HG03457 (cell line): ENCODE measurements around the gene KCNG4.
"Not testable (repeated sequence)": the region's sequence is repeated elsewhere in the genome, so short reads cannot be mapped to it uniquely, and the experiment has no call there.

Source experiments
- ATAC-seq: cut with Tn5 transposase; IDR thresholded peaks from one replicate; pipeline ENCODE4 v1.9.1; 2021; ENCODE audit warnings: moderate number of reproducible peaks; ENCODE audit not compliant: unreplicated experiment

Gene KCNG4

GRCh38 chr16:84237994-84238750, 1.6 kb downstream of the KCNG4 start:
- ATAC-seq: no peak

- ATAC-seq: no peak
These were observed 3.1 kb downstream of the KCNG4 start for GRCh38 chr16:84236671-84237070.

- no peak for ATAC-seq
These were observed 5.2 kb downstream of the KCNG4 start for GRCh38 chr16:84234321-84235241.

GRCh38 chr16:84233748-84234147, 6.1 kb downstream of the KCNG4 start:
- ATAC-seq: no peak

GRCh38 chr16:84232969-84233368, 6.8 kb downstream of the KCNG4 start:
- no peak for ATAC-seq

DNA sequence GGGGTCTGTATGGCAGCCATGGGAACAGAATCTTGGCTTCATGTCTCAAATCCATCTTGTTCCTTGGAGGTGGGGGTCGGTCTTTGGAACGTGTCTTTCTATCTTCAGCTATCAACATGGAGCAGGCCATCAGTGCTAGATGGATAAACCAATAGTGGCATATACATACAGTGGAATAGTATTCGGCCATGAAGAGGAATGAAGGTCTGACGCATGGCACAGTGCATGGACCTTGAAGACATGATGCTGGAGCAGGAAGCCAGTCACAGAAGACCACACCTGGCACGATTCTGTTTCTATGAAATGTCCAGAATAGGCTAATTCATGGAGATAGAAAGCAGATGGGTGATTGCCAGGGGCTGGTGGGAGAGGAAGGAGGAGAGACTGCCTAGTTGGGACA, 7.8 kb downstream of the KCNG4 start:
- no peak for ATAC-seq

GRCh38 chr16:84229471-84229870, 10.3 kb downstream of the KCNG4 start:
- no peak for ATAC-seq

DNA sequence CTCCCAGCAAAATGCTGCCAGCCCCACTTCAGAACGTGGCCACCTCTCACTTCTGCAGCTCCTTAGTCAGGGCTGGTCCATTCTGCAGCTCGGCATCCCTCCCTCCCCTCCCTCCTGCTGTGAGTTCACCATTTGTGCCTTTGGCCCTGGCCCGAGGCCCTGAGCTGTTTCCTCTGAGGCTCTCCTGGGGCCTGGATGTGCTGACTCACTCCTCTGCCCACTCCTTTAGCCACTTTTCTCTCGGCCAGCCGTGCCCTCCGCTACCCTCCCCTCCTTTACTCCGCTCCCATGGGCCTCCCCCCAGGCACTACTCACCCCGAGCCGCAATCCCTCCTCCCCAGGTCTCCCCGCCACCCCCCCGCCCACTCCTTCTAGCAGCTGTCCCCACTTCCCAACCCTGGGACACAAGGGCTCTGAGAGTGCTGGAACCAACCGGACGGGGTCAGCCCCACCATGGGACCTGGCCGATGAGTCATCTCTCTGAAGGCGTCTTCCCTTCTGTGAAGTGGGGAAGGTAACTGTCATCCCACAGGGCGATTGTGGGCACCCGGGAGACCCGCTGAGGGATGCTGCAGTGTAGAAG, 11.5 kb downstream of the KCNG4 start:
- no peak for ATAC-seq

GRCh38 chr16:84227548-84227947, 12.3 kb downstream of the KCNG4 start:
- ATAC-seq: no peak

- no peak for ATAC-seq
These were observed 13.8 kb downstream of the KCNG4 start for GRCh38 chr16:84226026-84226425.

- no peak for ATAC-seq
These were observed 14.2 kb downstream of the KCNG4 start for GRCh38 chr16:84225571-84225970.

DNA sequence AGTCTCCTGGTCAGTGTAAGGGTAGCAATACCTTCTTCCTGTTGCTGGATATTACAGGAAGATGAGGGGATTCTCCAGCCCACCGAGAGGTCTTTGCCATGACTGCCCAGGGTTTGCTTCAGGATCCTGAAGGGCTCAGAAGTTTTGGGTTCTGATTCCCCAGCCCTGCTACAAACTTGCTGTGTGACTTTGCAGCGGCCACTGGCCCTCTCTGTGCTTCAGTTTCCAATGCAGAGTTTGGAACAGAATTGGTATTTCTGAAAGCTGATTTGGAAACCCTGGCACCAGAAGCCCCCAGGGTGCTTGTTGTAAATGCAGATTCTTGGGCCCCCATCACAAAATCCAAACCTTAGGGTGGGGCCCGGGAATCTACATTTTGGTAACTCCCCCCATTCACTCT, 14.7 kb downstream of the KCNG4 start:
- no peak for ATAC-seq

- no peak for ATAC-seq
These were observed 15.3 kb downstream of the KCNG4 start for GRCh38 chr16:84224554-84224953.

DNA sequence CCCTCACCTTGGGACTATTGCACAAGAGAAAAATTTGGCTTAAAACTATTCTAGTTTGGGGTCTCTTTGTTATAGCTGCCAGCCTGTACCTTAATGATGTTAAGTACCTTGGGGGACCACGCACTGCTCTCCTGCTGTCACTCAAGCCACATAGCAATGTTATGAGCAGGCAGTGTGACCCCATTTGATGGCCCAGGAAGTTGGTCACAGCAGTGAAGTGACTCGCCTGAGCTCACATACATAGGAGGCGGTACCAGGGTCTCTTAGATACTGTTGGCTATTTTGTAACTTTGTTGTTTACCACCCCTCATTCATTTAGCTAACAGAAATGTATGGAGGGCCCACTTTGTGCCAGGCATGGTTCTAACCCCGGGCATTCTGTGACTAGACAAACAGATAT, 16.4 kb downstream of the KCNG4 start:
- no peak for ATAC-seq

DNA sequence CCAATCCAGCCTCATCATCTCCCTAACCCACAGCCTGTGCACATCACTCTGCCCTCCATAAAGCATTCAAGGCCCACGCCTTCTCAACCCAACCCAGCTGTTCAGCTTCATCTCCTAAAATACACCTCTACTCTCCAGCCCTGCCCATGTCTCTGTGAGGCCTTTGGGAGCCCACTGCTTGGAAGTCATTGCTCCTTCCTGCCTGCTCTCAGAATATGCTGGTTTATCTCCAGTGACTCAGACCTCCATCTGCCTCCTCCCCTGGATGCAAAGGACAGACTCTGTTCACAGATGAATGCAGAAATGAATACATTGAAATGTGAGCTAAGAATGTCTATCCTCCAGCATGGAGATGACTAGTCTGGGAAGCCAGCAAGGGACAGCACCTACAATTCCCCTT, 19.0 kb downstream of the KCNG4 start:
- no peak for ATAC-seq

DNA sequence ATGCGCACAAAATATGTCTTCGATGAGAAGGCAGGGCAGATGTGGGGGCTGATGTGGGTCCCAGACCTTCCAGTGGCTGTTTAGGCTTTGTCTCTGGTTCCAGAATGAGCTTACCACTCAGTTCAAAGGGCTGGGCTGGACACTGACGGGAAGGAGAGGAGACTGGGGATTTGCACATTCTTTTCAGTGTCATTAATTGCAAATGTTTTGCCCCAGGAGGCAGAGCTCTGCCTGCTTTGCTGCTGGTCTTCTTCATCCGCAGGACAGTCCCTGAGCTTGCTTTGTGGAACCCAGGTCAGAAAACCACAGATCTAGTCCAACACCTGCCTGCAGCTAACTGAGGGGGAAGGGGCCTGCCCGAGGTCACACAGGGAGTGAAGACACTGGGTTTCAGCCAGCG, 20.9 kb downstream of the KCNG4 start:
- no peak for ATAC-seq

DNA sequence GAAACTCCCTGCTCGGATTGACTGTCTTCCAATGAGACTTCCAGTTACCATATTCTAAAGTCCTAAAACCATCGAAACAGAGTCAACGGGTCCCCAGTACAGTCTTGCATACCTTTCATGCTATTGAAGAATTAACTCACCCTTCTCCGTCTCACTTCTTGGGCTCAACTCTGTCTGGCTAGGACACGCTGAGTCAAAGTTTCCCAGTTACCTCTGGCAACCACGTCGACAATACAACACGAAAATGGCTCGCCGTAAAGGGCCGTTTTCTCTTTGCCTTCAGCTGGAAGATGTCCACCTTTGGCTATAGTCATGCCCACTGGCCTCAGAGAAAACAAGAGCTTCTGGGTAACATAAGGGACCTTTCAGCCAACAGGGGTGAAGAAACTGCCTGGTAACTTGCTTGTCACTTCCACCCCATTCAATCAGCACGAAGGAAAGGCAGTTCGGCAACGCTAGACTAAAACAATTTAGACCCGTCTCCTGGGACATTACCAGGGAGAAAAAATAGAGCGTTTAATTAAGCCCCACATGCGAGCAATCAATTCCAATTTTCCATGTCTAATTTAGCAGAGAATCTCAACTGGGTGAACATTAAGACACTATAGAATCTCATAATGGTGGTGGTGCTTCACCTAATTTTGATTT, 21.5 kb downstream of the KCNG4 start:
- no peak for ATAC-seq

DNA sequence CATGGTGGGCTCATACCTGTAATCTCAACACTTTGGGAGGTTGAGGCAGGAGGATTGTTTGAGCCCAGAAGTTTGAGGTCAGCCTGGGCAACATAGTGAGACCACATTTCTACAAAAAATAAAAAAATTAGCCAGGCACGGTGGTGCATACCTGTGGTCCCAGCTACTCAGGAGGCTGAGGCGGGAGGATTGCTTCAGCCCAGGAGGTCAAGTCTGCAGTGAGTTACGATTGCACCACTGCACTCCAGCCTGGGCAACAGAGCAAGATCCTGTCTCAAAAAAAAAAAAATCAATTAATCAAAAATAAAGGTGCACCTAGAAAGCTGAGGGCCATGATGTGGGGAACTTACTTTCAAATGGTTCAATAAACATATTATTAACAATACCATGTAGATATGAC, 23.7 kb downstream of the KCNG4 start:
- not testable (repeated sequence) for ATAC-seq

DNA sequence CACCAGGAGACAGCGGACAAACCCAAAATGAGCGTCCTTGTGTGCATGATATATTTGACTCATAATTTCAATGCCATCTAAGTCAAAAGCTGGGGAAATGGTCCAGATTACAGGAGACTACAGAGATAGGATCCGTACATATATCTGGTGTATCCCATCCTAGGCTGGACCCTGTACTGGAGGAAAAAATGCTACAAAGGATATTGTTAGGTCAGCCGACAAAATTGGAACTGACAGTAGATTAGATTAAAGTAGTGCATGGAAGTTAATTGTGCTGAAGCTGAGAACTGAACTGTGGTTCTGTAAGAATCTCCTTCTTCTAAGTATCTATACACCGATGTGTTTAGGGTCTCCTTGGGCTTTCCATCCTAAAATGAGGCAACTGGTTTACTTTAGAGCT, 24.3 kb downstream of the KCNG4 start:
- ATAC-seq: no peak

GRCh38 chr16:84214451-84215066, 25.3 kb downstream of the KCNG4 start:
- no peak for ATAC-seq

DNA sequence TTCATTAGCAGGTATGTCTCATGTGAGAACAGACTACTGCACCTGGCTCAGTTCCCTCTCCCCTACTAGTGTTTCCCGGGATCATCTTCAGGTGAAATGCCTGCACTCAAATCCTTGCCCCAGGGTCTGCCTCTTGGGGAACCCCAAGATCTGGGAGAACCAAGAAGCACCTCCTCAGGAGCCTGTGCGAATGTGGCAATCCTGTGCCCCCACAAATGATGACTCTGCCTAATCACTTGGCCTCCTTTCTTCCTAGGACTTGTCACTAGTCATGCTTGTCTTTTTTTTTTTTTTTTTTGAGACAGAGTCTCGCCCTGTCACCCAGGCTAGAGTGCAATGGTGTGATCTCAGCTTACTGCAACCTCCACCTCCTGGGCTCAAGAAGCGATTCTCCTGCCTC, 27.2 kb downstream of the KCNG4 start:
- ATAC-seq: no peak
